BJ (cell line): ENCODE results near the gene VIL1. TPM values are rescaled to one million over a fixed set of nuclear protein-coding genes. Genes with fewer than 3 reads are reported as not detected.

Source experiments
- CTCF ChIA-PET: fragments of 350-600 bp; formaldehyde crosslinking; extraction: SDS; loops from one replicate; lab custom pipeline; 2021; ENCODE audit warnings: antibody characterized with exemption, inconsistent platforms; lab: Yijun Ruan, JAX
- POLR2A ChIA-PET: fragments of 300-600 bp; sonication (Branson Sonifier 250); formaldehyde crosslinking; extraction: SDS; loops from one replicate; lab custom pipeline; 2021; ENCODE audit warnings: antibody characterized with exemption; lab: Charles Lee
- DNase-seq: peaks from one replicate; pipeline ENCODE4 v3.0.0-alpha.2; 2011; ENCODE audit warnings: low read depth
- H3K27me3 ChIP-seq: 2 replicates; pipeline ENCODE4 v1.6.0; 2011; ENCODE audit warnings: low read length; ENCODE audit not compliant: control insufficient read depth, insufficient read depth
- H3K36me3 ChIP-seq: 2 replicates; pipeline ENCODE4 v1.5.1; 2011; ENCODE audit warnings: low read length; ENCODE audit not compliant: control insufficient read depth, insufficient read depth
- H3K4me3 ChIP-seq: 2 replicates; pipeline ENCODE4 v1.5.1; 2011; ENCODE audit warnings: low read depth, mild to moderate bottlenecking, control low read depth, low read length
- polyA plus RNA-seq: library from polyadenylated mRNA; depleted of rRNA; stranded (reverse); fragments of >200 nt; gene quantifications from 2 replicates; pipeline ENCODE4 v1.2.3, GENCODE V29; 2011
- TF ChIP-seq, protein P1 (sequence below): IDR thresholded peaks from 2 replicates; pipeline ENCODE4 v1.5.1; 2011; ENCODE audit warnings: low read depth, mild to moderate bottlenecking, control low read depth, inconsistent platforms, low read length, moderate library complexity; ENCODE audit not compliant: insufficient read depth

The VIL1 gene
- polyA plus RNA-seq, 1 experiment: not detected

DNA sequence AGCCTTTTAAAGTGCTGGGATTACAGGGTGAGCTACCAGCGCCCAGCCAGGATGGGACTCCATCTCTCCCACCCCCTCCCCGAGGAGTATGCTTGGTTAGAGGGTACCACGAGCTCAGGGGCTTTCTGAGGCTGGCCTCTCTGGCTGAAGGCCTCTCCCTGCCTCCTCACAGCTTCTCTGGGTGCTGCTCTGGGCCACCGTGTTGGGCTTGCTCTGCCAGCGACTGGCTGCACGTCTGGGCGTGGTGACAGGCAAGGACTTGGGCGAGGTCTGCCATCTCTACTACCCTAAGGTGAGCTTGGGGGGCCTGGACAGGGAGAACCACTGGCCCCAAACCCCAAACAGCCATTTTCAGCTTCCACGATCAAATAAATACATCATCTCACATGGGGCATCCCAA is 33.9 kb upstream of the VIL1 start:
- Histone ChIP-seq H3K36me3 (no peaks in the 10 kb centered on the region), H3K27me3 (peaks cover 7% of the 10 kb centered on the region; the same call in 1 of the 2 replicates), H3K4me3 (no peak overlapping the region)
- POLR2A ChIA-PET: no interaction called here
- TF ChIP-seq, protein P1, sequence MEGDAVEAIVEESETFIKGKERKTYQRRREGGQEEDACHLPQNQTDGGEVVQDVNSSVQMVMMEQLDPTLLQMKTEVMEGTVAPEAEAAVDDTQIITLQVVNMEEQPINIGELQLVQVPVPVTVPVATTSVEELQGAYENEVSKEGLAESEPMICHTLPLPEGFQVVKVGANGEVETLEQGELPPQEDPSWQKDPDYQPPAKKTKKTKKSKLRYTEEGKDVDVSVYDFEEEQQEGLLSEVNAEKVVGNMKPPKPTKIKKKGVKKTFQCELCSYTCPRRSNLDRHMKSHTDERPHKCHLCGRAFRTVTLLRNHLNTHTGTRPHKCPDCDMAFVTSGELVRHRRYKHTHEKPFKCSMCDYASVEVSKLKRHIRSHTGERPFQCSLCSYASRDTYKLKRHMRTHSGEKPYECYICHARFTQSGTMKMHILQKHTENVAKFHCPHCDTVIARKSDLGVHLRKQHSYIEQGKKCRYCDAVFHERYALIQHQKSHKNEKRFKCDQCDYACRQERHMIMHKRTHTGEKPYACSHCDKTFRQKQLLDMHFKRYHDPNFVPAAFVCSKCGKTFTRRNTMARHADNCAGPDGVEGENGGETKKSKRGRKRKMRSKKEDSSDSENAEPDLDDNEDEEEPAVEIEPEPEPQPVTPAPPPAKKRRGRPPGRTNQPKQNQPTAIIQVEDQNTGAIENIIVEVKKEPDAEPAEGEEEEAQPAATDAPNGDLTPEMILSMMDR: no peak
- CTCF ChIA-PET: interaction anchor here (0.9 to 3.0 kb wide), 3 partner anchors 9 to 69 kb away, joined by 4 to 9 read pairs (median 4); no protein-coding TSS in a partner anchor
- DNase-seq: no peak

DNA sequence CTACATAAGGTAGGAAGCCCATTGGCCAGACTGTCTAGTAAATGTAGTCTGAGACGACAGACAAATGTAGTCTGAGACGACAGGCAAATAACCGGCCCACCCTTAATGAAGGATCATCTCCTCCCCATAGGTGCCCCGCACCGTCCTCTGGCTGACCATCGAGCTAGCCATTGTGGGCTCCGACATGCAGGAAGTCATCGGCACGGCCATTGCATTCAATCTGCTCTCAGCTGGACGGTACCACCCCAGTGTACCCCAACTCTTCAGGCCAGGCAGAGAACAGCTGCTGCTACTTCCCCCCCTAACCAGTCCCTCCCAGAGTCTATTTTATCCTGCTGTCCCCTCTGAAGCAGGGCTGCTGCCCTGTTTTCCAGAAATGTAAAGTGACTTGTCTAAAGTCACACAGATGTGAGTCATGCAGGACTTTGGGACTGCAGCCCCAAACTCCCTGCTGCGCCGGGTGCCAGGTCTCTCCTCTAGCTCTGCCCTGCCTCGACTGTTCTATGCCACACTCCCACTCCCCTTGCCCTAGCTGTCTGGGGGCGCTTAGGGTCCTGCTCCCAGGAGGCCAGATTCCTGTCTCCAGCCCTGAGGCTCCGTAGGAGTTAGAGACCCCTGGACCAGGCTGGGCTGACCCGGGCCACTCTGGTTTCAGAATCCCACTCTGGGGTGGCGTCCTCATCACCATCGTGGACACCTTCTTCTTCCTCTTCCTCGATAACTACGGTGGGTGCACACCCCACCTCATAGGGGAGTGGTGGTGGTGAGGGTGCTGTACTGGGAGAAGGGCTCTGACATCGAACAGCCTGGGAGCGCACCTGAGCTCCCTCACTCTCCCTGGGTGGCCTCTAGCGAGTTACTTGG is 32.2 kb upstream of the VIL1 start:
- POLR2A ChIA-PET: no interaction called here

DNA sequence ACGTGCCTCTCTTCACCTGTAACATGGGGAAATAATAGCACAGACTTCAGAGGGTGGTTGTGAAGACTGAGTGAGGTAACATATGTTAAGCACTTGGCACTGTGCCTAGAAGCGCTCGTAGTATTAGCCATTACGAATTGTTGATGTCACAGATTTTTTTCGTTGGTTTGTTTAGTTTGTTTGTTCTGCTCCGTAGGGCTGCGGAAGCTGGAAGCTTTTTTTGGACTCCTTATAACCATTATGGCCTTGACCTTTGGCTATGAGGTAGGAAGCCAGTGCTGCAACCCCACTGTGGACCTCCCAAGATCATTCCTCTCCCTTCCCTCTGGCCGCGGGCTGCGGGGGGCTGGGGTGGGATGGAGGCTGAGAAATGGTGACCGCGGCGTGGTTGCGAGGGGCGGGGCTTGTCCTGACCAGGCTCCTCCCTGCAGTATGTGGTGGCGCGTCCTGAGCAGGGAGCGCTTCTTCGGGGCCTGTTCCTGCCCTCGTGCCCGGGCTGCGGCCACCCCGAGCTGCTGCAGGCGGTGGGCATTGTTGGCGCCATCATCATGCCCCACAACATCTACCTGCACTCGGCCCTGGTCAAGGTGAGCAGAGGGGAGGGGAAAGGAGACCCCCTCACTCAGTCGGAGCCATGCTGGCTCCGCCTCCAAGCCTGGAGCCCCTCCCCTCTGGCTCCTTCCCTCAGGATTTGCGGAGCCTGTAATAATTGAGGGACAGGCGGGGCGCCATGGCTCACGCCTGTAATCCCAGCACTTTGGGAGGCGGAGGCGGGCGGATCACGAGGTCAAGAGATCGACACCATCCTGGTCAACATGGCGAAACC is 31.3 kb upstream of the VIL1 start:
- ChIA-PET POLR2A (no interaction called here), CTCF (interaction anchor here (1.0 to 1.6 kb wide), 2 partner anchors 31 to 115 kb away, joined by 4 read pairs; partner anchors contain the start of gene CATIP)
- H3K27me3 ChIP-seq: peaks cover 3% of the 10 kb centered on the region; the same call in 1 of the 2 replicates
- peak overlapping the region; percentile 31 for H3K4me3 ChIP-seq
- H3K36me3 ChIP-seq: no peaks in the 10 kb centered on the region
- TF ChIP-seq, protein P1: no peak
- DNase-seq: no peak

More for the DNA sequence above, 32.2 kb upstream of the VIL1 start:
- CTCF ChIA-PET: interaction anchor here (1.0 to 3.0 kb wide), 3 partner anchors 10 to 114 kb away, joined by 4 to 9 read pairs (median 4); partner anchors contain the start of gene CATIP
- TF ChIP-seq, protein P1: no peak
- no peak for DNase-seq
- H3K27me3 ChIP-seq: peaks cover 7% of the 10 kb centered on the region; the same call in 1 of the 2 replicates
- no peaks in the 10 kb centered on the region for H3K36me3 ChIP-seq
- H3K4me3 ChIP-seq: no peak overlapping the region

DNA sequence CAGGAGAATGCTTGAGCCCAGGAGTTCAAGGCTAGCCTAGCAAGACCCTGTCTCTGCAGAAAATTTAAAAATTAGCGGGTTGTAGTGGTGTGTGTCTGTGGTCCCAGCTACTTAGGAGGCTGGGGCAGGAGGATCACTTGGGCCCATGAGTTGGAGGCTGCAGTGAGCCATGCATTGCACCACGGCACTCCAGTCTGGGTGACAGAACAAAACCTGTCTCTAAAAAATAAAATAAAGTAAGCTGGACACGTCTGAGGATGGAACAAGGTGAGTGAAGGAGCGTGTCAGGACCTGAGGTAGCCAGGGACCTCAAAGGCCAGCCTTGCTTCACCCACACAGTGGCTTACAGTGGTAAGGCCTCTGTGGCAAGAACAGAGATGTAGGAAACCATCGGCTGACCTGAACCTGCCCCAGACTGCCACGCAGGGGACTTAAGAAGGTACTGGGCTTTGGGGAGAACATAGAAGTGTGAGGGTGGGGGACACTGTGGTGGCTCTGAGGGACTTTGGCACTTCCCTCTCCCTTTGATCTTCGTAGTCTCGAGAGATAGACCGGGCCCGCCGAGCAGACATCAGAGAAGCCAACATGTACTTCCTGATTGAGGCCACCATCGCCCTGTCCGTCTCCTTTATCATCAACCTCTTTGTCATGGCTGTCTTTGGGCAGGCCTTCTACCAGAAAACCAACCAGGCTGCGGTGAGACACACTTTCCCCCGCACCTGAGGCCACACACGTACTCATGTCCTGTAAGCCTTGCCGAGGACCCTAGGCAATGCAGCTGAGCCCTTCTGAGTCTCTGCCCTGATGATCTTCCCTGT is 29.4 kb upstream of the VIL1 start:
- Histone ChIP-seq H3K27me3 (no peaks in the 10 kb centered on the region), H3K36me3 (no peaks in the 10 kb centered on the region), H3K4me3 (no peak overlapping the region)
- no peak for DNase-seq
- TF ChIP-seq, protein P1: no peak
- ChIA-PET CTCF (interaction anchor here (0.9 kb wide), 1 partner anchor 88 kb away, joined by 3 read pairs; no protein-coding TSS in a partner anchor), POLR2A (interaction anchor here (0.6 kb wide), 1 partner anchor 25 kb away, joined by 8 read pairs; no protein-coding TSS in a partner anchor)
